HL-60/S4 treated with retinoic acid at 250 ng/mL for 4 days and 3 days (cell line): ENCODE results near the gene MANEAL.
"Not testable (repeated sequence)": the region's sequence is repeated elsewhere in the genome, so short reads cannot be mapped to it uniquely, and the experiment has no call there.

Experiments used
- in situ Hi-C: fragments of 300-500 bp; cut with MboI; formaldehyde crosslinking; loops from 2 replicates; pipeline ENCODE4 v1.7.0; 2022; ENCODE audit warnings: low sequenced_read_pairs

Gene MANEAL

GRCh38 chr1:37793773-37794371 lies at the start of gene MANEAL:
Gene MANEAL (plus strand): TSS chr1:37793847. CDS start chr1:37794183, 336 bp downstream.
- in situ Hi-C loops: no loop called here

DNA sequence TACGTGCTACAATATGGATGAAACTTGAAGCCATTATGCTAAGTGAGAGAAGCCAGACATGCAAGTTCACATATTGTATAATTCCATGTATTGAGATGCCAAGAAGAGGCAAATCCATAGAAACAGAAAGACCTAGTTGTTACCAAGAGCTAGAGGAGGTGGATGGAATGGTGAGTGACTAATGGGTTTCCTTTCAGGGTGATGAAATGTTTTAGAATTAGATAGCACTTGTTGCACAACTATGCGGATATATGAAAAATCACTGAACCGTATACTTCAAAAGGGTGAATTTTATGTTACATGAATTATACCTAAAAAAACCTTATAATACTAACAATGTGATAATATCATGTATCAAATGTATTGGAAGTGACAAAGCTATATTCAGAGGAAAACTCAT lies 46.8 kb upstream of the MANEAL start:
- in situ Hi-C loops: no loop called here

GRCh38 chr1:37748565-37748964 lies 45.1 kb upstream of the MANEAL start:
- in situ Hi-C loops: no loop called here

DNA sequence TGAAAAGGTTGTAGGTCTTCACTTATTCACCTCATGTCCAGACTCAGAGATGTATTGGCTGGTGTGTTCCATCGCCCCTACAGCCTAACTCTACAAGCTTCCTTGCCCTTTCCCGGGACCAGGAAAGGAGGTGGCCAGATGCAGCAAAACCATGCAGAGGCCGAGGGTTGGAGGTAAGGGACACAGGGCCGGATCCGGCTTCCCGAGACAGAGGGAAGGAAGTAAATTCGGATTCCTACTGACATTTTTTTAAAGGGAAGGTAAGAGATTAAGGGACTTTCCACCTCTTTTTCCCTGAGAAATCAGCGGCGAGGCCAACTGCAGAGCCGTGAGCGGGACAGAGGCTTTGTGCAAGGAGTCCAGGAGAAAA lies 41.4 kb upstream of the MANEAL start:
- in situ Hi-C loops: no loop called here

DNA sequence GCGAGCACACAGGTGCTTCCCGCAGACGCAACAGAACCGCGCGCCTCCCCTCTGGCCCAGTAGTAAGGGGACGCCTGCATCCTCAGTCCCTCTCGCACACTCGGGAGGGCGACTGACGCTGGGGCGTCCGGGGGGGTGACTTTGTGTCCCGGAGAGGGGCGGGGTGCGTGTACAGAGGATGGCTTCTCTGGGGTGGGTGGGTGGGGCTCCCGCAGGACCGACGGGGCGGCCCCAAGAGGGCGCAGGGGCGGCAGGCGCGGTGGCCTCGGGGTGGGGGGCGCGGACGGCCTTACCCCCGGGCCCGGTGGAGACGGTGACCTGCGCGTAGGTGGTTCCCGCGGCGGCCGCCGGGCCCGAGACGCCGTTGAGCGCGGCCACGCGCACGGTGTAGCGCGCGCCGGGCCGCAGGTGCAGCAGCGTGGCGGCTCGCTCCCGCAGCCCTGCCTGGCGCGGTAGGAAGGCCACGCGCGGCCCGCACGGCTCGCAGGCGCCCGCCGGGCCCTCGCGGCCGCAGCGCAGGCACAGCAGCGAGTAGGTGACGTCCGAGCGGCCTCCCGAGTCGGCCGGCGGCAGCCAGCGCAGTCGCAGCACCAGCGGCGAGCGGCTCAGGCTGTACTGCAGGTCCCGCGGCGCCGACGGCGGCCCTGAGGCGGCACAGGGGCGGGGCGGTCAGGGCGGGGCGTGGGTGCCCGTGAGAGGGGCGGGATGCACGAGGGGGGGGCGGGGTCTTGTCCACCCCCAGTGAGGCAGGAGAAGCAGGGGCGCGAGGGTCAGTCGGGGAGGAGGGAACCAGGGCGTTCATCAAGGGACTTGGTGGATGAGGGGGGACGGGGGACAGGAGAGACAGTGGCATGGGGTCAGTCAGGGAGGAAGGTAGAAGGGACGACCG lies 40.8 kb upstream of the MANEAL start:
- in situ Hi-C loops: no loop called here

DNA sequence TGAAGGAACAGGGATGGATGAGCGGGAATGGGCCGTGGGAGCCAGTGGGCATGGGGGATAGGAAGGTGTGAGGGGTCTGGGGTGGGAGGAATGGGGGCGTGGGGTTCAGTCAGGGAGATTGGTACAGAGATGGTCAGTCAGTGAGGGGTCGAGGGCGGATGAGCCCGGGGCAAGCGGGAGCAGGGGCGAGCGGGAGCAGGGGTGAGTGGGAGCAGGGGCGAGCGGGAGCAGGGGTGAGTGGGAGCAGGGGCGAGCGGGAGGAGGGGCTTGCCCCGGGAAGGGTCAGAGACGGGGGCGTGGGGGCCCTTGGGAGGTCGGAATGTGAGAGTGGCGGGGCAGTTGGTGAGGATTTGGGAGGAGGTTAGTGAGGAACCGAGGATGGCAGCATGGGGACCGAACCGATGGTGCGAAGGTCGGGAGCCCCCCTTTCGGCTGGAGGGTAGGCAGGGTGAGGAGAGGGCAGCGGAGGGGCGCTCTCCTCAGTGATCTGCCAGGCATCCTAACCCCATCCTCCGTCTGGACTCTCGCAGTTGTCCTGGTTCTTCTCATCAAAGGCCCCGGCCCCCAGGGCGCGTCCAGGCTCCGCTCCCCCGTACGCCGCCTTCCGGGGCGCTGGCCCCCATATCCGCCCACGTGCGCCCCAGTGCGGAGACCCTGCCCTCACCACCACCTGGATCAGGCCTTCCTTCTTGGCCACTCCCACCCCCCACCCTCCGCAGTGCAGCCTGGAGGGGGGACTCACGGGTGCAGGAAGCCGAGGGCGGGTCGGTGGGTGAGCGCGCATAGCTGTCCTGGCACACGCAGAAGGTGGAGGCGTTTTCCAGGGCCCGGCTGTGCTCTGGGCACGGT lies 40.0 kb upstream of the MANEAL start:
- in situ Hi-C loops: no loop called here

DNA sequence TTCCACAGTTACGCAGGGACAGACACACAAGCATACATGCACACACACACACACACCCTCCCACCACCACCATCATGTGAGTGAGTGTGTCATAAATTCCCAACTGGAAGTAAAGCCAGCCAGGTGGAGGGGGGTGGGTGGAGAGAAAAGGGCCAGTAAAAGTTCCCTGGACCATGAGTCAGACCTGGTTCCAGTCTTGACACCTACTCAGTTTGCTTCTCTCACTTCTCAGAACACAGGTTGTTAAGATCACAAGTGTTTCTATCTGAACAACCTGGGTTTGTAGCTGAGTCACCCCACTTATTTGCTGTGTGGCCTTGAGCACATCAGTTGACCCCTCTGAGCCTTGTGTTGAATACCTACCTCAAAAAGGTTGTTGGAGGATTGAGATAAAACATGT lies 38.4 kb upstream of the MANEAL start:
- in situ Hi-C loops: no loop called here

GRCh38 chr1:37755951-37756560 lies 37.6 kb upstream of the MANEAL start:
- in situ Hi-C loops: no loop called here

- in situ Hi-C loops: no loop called here
These were observed 34.2 kb upstream of the MANEAL start for GRCh38 chr1:37759451-37759850.

DNA sequence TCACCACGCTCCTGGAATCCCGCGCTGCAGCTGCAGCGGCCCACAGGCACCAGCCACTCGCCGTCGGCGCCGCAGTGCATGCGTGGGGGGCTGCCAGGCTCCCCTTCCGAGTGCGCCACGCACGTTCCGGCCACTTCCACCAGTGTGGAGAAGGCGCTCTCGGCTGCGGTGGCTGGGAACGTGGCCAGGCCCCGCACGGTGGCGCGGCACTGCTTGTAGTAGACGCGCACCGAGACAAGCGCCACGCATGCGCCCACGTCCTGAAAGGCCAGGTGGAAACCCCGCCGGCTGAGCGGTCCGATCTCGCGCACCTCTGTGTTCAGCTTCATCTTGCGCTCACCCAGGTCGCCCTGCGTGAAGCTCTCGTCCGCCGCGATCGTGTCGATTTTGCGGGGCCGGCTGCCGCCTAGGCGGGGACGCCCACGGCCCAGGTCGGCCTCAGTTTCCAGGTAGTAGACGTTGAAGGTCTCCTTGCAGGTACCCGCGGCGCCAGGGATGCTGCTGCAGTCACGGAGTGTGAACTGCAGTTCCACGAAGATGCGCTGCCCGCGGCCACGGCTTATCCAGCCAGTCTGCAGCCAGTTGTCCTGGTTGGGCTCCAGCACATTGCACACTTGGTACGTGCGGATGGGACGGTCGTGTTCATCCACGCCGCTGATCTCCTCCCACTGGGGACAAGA lies 32.1 kb upstream of the MANEAL start:
- in situ Hi-C loops: no loop called here

DNA sequence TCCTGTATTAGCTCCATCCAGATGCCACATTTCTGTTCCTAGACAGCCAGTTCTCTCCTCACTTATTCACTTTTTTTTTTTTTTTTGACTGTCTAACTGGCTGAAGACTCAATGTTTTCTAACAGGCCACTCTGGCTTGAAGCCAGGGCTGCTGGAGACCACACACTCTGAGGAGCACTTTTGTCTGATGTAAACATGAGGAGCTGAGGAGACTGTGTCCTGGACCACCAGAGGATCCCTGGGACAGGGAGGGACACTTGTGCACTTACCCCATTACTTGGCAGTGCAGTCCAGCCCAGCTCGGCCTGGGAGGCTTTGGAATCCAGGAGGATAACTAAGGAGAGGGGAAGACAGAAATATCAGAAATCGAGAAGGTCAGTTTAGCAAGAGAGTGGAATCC lies 31.1 kb upstream of the MANEAL start:
- in situ Hi-C loops: no loop called here

- in situ Hi-C loops: no loop called here
These were observed 29.7 kb upstream of the MANEAL start for GRCh38 chr1:37763791-37764413.

GRCh38 chr1:37764414-37764825 lies 29.2 kb upstream of the MANEAL start:
- in situ Hi-C loops: no loop called here

DNA sequence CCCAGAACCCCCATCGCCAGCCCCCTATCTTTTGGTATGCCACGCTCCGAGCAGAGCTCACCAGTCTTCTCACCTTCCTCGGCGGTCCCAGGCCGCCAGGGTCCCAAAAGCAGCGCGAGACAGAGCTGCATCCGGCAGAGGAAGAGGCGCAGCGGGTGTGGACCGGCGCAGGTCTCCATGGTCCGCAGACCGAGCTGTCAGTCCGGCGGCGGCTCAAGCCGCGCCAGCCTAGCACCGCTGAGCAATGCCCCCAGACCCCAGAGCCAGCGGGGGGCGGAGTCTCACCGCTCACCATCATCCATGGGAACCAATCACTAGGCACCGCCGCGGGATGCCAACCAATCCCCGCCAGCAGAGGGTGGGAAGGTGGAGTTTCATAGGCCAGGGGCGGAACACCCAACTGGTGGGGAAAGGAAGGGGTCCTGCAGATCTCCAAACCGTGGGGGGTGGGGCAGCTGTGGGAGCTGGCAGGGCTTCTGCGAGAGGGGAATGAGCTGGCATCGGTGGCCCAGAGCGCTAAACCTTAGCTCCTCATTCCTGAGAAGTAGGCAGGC lies 28.7 kb upstream of the MANEAL start, which contains the start of gene EPHA10:
EPHA10 (minus strand) TSS at position 233 of the 554 bp plus-strand sequence; CDS start at position 179, 54 bp downstream.
- in situ Hi-C loops: no loop called here

- in situ Hi-C loops: no loop called here
These were observed 27.6 kb upstream of the MANEAL start for GRCh38 chr1:37765916-37766664.

- in situ Hi-C loops: no loop called here
These were observed 26.2 kb upstream of the MANEAL start for GRCh38 chr1:37767488-37767887.

- in situ Hi-C loops: not testable (repeated sequence)
These were observed 22.2 kb upstream of the MANEAL start for GRCh38 chr1:37771440-37771839.

DNA sequence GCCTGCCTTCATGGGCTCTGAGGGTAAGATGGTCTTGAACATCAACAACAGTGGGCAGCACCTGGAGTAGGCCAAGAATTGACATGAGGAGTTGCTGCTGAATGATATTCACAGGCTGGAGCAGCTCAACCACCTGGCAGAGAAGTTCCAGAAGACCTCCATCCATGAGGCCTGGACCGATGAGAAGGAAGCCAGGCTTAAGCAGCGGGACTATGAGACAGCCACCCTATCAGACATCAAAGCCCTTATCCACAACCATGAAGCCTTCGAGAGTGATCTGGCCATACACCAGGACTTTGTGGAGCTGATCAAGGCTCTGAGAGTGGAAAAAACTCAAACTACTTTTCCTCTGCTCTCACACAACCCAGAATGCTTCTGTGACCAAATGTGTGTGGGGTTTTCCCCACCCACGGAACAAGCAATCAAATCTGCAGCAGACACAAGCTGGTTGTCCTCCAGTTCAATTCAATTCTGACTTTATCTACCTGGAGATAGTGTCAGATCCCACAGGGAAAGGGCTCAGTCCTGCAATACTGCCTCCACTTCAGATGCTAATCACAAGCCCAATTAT lies 16.6 kb upstream of the MANEAL start:
- in situ Hi-C loops: no loop called here

DNA sequence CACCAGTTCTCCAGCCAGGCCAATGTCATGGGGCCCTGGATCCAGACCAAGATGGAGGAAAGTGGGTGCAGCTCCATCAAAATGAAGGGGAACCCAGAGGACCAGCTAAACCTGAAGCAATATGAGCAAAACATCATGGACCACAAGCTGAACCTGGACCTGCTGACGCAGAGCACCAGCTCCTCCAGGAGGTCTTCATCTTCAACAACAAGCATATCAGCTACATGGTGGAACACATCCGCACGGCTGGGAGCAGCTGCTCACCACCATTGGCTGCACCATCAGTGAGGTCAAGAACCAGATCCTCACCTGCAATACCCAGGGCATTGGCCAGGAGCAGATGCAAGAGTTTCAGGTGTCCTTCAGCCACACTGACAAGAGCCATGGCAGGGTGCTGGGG lies 15.0 kb upstream of the MANEAL start:
- in situ Hi-C loops: no loop called here
